Keratinocyte (primary cell): ENCODE measurements around the gene POLDIP2. TPM values are rescaled to one million over a fixed set of nuclear protein-coding genes. Genes with fewer than 3 reads are reported as not detected.

ENCODE experiments used
- DNase-seq: peaks from one replicate; pipeline ENCODE4 v3.0.0-alpha.2; 2011; ENCODE audit warnings: low read depth, missing footprints, low spot score
- FAIRE-seq: peaks from 2 replicates; lab custom pipeline; 2011; peaks lifted over from hg19 to GRCh38; lab: Jason Lieb, UNC
- H2AFZ ChIP-seq: 2 replicates; pipeline ENCODE4 v1.6.0; 2012; ENCODE audit warnings: low read length, control low read depth, inconsistent platforms; ENCODE audit not compliant: control insufficient read depth
- H3K27ac ChIP-seq: 2 replicates; pipeline ENCODE4 v1.5.1; 2011; ENCODE audit warnings: low read length; ENCODE audit not compliant: control insufficient read depth, insufficient read depth
- H3K27me3 ChIP-seq: 3 replicates; pipeline ENCODE4 v1.6.0; 2011; ENCODE audit warnings: low read length; ENCODE audit not compliant: control insufficient read depth, insufficient read depth; ENCODE audit errors: extremely low read depth
- H3K36me3 ChIP-seq, 2 experiments: 2 replicates in 1 of 2; 3 replicates in 1 of 2; pipeline ENCODE4 v1.5.1; 2011; ENCODE audit warnings: low read length in 2 of 2, mild to moderate bottlenecking in 1 of 2; ENCODE audit not compliant: control insufficient read depth in 2 of 2, insufficient read depth in 2 of 2; ENCODE audit errors: extremely low read depth in 1 of 2
- H3K4me1 ChIP-seq: 3 replicates; pipeline ENCODE4 v1.5.1; 2011; ENCODE audit warnings: low read length; ENCODE audit not compliant: control insufficient read depth, insufficient read depth; ENCODE audit errors: extremely low read depth
- H3K4me2 ChIP-seq: 3 replicates; pipeline ENCODE4 v1.6.0; 2011; ENCODE audit warnings: low read depth, low read length; ENCODE audit not compliant: control insufficient read depth, insufficient read depth; ENCODE audit errors: extremely low read depth
- H3K4me3 ChIP-seq, 3 experiments: fragments of 200-600 bp in 1 of 3; sonication (generic) in 1 of 3; 2 replicates in 2 of 3; 3 replicates in 1 of 3; pipeline ENCODE4 v1.5.1; 2011 to 2016; ENCODE audit warnings: low read length in 3 of 3, mild to moderate bottlenecking in 3 of 3, control low read depth in 2 of 3, inconsistent platforms in 1 of 3, low read depth in 1 of 3, mixed read lengths in 1 of 3, mixed run types in 1 of 3, moderate library complexity in 1 of 3; ENCODE audit not compliant: control insufficient read depth in 2 of 3, insufficient read depth in 2 of 3; ENCODE audit errors: extremely low read depth in 1 of 3
- H3K79me2 ChIP-seq: 2 replicates; pipeline ENCODE4 v1.6.0; 2012; ENCODE audit warnings: low read length; ENCODE audit not compliant: control insufficient read depth, insufficient read depth
- H3K9ac ChIP-seq: 3 replicates; pipeline ENCODE4 v1.6.0; 2011; ENCODE audit warnings: low read length; ENCODE audit not compliant: control insufficient read depth, insufficient read depth; ENCODE audit errors: extremely low read depth
- H3K9me1 ChIP-seq: 3 replicates; pipeline ENCODE4 v1.6.0; 2011; ENCODE audit warnings: low read length; ENCODE audit not compliant: control insufficient read depth, insufficient read depth; ENCODE audit errors: extremely low read depth
- H3K9me3 ChIP-seq: 2 replicates; pipeline ENCODE4 v1.5.1; 2012; ENCODE audit warnings: low read depth, low read length; ENCODE audit not compliant: control insufficient read depth
- H4K20me1 ChIP-seq: 3 replicates; pipeline ENCODE4 v1.6.0; 2011; ENCODE audit warnings: low read length; ENCODE audit not compliant: control insufficient read depth, insufficient read depth; ENCODE audit errors: extremely low read depth
- EZH2 ChIP-seq: IDR thresholded peaks from one replicate; pipeline ENCODE4 v1.6.1; 2012; ENCODE audit warnings: inconsistent platforms, mild to moderate bottlenecking, low read length, moderate library complexity
- dilution Hi-C: fragments of 300-500 bp; cut with MboI; formaldehyde crosslinking; loops from one replicate; pipeline ENCODE4 v1.7.0; 2020; ENCODE audit warnings: low sequenced_read_pairs; ENCODE audit not compliant: extremely low pct_ligation_motif_present
- polyA plus RNA-seq, 5 experiments: library from polyadenylated mRNA; depleted of rRNA in 3 of 5; stranded (reverse) in 3 of 5; stranded (forward) in 1 of 5; unstranded in 1 of 5; fragments of >200 nt; gene quantifications; 1 replicate in 1 of 5; 2 replicates in 3 of 5; 3 replicates in 1 of 5; pipeline versions ENCODE4 v1.2.1 to v1.2.3, GENCODE V29; 2011 to 2012; ENCODE audit warnings: missing spikeins in 2 of 5, low read depth in 1 of 5, low replicate concordance in 1 of 5
- TF ChIP-seq, protein P1 (sequence below), 3 experiments: IDR thresholded peaks in 1 of 3; conservative IDR thresholded peaks in 1 of 3; optimal IDR thresholded peaks in 1 of 3; 2 replicates in 2 of 3; 3 replicates in 1 of 3; pipeline versions ENCODE3 to v1.5.1; 2011; ENCODE audit warnings: low read length in 3 of 3, mild to moderate bottlenecking in 3 of 3, moderate library complexity in 2 of 3, control low read depth in 1 of 3, inconsistent platforms in 1 of 3; ENCODE audit not compliant: insufficient read depth in 2 of 3; ENCODE audit errors: extremely low read depth in 1 of 3

POLDIP2 gene
- polyA plus RNA-seq, 1 donor (not counting 4 experiments of a cell fraction or from before 2014, with no cell fraction given) = 90.2 TPM

DNA sequence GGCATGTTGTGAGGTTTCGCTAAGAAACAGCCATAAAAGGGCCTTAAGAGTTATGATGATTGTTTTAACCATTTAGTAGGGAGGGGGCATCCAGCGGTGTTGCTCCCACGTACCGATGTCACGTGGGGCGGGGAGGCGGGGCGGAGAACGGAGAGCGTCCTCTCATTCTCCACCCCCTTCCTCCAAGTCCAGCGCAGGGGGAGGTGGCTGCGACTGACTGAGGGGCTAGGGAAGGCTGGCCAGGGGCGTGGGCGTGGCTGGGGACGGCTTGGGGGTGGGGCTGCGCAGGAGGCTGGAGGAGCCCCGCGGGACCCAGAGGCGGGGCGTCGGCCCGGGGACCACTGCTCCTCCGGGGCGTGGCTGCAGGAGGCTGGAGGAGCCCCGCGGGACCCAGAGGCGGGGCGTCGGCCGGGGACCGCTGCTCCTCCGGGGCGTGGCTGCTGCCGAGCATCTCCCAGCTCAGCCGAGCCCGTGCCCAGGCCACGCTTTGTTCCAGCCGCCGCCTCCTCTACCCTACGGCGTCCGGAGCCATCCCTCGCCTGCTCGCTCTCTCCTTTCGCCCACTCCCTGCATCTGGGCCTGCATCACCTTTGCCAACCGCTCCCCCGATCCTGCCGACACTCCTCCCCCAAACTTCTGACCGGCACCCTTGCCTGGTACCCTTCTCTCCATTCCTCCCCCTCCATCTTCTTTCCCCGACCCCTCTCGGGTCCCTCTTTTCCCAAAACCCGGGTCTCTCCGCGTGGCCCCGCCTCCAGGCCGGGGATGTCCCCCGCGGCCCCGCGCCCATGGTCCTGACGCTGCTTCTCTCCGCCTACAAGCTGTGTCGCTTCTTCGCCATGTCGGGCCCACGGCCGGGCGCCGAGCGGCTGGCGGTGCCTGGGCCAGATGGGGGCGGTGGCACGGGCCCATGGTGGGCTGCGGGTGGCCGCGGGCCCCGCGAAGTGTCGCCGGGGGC is 14.2 kb upstream of the POLDIP2 start, which contains the start of gene SARM1:
SARM1 (plus strand) TSS at position 450 of the 958 bp plus-strand sequence; CDS start at position 789, 339 bp downstream.
- Histone ChIP-seq H2AFZ (peak within 1 kb of the TSS; percentile 43), H3K27me3 (peaks cover 18% of the 10 kb centered on the region), H3K27ac (no peak within 1 kb of the TSS), H3K4me2 (peak within 1 kb of the TSS; percentile 71), H3K9me1 (no peaks in the 10 kb centered on the region), H3K4me1 (peaks cover 8% of the 10 kb centered on the region), H3K4me3 (peak within 1 kb of the TSS; percentile 3 to 55 (median 46)), H3K36me3 (no peaks in the 10 kb centered on the region), H3K9ac (no peak within 1 kb of the TSS), H3K79me2 (no peaks in the 10 kb centered on the region), H3K9me3 (no peaks in the 10 kb centered on the region), H4K20me1 (no peaks in the 10 kb centered on the region)
- FAIRE-seq (no peak), DNase-seq (no peak)
- dilution Hi-C loops = no loop called here
- TF ChIP-seq, protein P1, sequence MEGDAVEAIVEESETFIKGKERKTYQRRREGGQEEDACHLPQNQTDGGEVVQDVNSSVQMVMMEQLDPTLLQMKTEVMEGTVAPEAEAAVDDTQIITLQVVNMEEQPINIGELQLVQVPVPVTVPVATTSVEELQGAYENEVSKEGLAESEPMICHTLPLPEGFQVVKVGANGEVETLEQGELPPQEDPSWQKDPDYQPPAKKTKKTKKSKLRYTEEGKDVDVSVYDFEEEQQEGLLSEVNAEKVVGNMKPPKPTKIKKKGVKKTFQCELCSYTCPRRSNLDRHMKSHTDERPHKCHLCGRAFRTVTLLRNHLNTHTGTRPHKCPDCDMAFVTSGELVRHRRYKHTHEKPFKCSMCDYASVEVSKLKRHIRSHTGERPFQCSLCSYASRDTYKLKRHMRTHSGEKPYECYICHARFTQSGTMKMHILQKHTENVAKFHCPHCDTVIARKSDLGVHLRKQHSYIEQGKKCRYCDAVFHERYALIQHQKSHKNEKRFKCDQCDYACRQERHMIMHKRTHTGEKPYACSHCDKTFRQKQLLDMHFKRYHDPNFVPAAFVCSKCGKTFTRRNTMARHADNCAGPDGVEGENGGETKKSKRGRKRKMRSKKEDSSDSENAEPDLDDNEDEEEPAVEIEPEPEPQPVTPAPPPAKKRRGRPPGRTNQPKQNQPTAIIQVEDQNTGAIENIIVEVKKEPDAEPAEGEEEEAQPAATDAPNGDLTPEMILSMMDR (optimal IDR thresholded peaks at IDR 0.05 in 1 of 3, IDR thresholded peaks at IDR 0.05 in 1 of 3, conservative IDR thresholded peaks at IDR 0.05 in 1 of 3; ENCODE audit: extremely low read depth in 1 of 3, insufficient read depth in 2 of 3, low read length in 3 of 3) = no peak
- no peak for TF ChIP-seq EZH2

DNA sequence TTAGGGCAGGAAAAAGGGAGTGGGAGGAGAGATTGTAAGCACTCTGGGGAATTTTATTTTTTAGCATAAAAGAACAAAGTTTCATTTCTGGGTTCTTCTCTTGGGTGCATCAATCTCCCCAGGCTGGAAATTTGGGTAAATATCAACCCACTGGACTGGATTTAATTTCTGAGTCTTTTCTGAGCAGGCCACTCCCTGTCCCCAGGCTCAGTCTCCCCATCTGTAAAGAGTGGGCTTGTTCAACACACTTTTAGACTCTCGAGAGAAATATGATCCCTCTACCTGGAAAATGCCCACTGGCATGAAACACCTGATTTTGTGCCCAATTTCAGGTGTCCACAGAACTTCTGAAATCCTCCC is 13.4 kb upstream of the POLDIP2 start:
- Histone ChIP-seq H2AFZ (no peak overlapping the region), H4K20me1 (no peaks in the 10 kb centered on the region), H3K9me1 (no peaks in the 10 kb centered on the region), H3K36me3 (no peaks in the 10 kb centered on the region), H3K4me3 (no peak overlapping the region), H3K27me3 (peaks cover 18% of the 10 kb centered on the region), H3K9me3 (no peaks in the 10 kb centered on the region), H3K4me1 (peaks cover 8% of the 10 kb centered on the region), H3K27ac (no peak overlapping the region), H3K79me2 (no peaks in the 10 kb centered on the region), H3K4me2 (no peak overlapping the region), H3K9ac (no peak overlapping the region)
- DNase-seq (no peak), FAIRE-seq (no peak)
- TF ChIP-seq EZH2 = no peak
- TF ChIP-seq, protein P1 (optimal IDR thresholded peaks at IDR 0.05 in 1 of 3, IDR thresholded peaks at IDR 0.05 in 1 of 3, conservative IDR thresholded peaks at IDR 0.05 in 1 of 3; ENCODE audit: extremely low read depth in 1 of 3, insufficient read depth in 2 of 3, low read length in 3 of 3) = no peak
- dilution Hi-C loops = no loop called here
